ENCODE measurements around the gene ITGAV. TPM values are rescaled to one million over a fixed set of nuclear protein-coding genes. Genes with fewer than 3 reads are reported as not detected.

The ITGAV gene
- total RNA-seq, 1 donor = 174 TPM

GRCh38 chr2:186726938-186727337 lies 137.1 kb downstream of the ITGAV start:
- peak; percentile 17 for DNase-seq (ENCODE audit: low read depth)
- no peak for TF ChIP-seq CTCF (IDR thresholded peaks at IDR 0.05; ENCODE audit: insufficient read depth, low read length)
- no peak overlapping the region for H3K4me3 ChIP-seq (ENCODE audit: low read depth, low read length)

- TF ChIP-seq CTCF (IDR thresholded peaks at IDR 0.05; ENCODE audit: insufficient read depth, low read length) = no peak
- no peak overlapping the region for H3K4me3 ChIP-seq (ENCODE audit: low read depth, low read length)
- DNase-seq (ENCODE audit: low read depth) = no peak
Measured at GRCh38 chr2:186728631-186729030, 138.8 kb downstream of the ITGAV start.

Other genes with a start within 250 kb of the ITGAV start
- 73.0 and 117 TPM in 2 replicates for gene ZC3H15, start 103.8 kb upstream of the ITGAV start, total RNA-seq (ENCODE audit: low replicate concordance)
- 24.9 and 32.4 TPM in 2 replicates for gene FAM171B, start 104.0 kb downstream of the ITGAV start, total RNA-seq (ENCODE audit: low replicate concordance)